Epithelial cell of proximal tubule (primary cell): ENCODE results near the gene ZP2. TPM values are rescaled to one million over a fixed set of nuclear protein-coding genes. Genes with fewer than 3 reads are reported as not detected.

Experiments
- DNase-seq: peaks from one replicate; pipeline ENCODE4 v3.0.0-alpha.2; 2011; ENCODE audit warnings: low read depth
- H3K4me3 ChIP-seq: 2 replicates; pipeline ENCODE4 v1.5.1; 2011; ENCODE audit warnings: low read depth, mild to moderate bottlenecking, low read length
- total RNA-seq: library from RNA; depleted of rRNA; stranded (reverse); fragments of >200 nt; gene quantifications from 2 replicates; pipeline ENCODE4 v1.2.3, GENCODE V29; 2015
- TF ChIP-seq, protein P1 (sequence below): conservative IDR thresholded peaks from 2 replicates; pipeline ENCODE4 v1.5.1; 2012; ENCODE audit warnings: low read depth, mild to moderate bottlenecking, low read length

Gene ZP2
- total RNA-seq, 1 donor from 2014 or later: not detected

DNA sequence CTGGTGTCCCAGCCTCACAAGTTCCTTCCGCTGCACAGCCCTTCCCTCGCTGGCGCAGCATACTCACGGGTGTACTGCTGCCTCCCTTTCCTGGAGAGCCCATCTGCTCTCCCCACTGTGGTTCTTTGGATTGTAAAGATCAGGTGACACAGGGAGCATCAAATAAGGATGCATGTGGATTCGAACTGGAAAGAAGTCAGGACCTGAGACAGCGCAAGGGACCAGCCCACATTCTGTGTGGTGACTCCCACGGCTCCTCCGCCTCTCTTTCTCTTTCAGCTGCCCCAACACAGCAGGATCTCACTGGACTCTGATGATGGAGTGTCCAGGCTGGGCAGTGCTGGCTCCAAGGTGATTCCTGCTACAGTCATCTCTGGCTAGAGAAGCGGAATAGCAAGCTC lies 44.8 kb downstream of the ZP2 start:
- DNase-seq: no peak
- H3K4me3 ChIP-seq: no peak overlapping the region
- TF ChIP-seq, protein P1, sequence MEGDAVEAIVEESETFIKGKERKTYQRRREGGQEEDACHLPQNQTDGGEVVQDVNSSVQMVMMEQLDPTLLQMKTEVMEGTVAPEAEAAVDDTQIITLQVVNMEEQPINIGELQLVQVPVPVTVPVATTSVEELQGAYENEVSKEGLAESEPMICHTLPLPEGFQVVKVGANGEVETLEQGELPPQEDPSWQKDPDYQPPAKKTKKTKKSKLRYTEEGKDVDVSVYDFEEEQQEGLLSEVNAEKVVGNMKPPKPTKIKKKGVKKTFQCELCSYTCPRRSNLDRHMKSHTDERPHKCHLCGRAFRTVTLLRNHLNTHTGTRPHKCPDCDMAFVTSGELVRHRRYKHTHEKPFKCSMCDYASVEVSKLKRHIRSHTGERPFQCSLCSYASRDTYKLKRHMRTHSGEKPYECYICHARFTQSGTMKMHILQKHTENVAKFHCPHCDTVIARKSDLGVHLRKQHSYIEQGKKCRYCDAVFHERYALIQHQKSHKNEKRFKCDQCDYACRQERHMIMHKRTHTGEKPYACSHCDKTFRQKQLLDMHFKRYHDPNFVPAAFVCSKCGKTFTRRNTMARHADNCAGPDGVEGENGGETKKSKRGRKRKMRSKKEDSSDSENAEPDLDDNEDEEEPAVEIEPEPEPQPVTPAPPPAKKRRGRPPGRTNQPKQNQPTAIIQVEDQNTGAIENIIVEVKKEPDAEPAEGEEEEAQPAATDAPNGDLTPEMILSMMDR: no peak

DNA sequence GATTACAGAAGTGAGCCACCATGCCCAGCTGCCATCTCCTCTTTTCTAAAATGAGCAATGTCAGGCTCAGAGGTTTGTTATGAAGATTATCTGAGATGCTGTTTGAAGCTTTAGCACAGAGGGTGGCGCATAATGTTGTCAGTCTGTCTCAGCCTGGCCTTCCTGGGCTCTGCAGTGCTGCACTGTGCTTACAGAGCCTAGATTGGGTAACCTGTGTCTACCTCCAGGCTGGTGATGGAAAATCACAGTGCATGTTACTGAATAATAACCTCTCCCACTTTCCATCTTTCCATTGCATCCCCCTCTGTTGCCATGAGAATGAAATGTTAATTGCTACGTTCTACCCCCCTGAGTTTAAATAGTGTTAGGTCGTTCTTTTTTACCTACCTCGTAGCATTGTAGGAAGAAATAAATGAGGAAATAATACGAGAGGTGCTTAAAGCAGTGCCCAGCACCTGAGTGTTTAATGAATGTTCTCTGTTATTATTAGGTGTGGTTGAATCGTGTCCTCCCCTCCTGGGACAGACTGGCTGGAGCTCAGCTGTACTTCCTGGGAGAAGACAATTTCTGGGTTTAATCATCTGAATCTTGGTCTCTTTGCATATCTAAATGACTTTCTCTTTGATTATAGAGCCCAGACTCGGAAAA lies 46.7 kb downstream of the ZP2 start:
- TF ChIP-seq, protein P1: no peak
- no peak overlapping the region for H3K4me3 ChIP-seq
- DNase-seq: no peak

DNA sequence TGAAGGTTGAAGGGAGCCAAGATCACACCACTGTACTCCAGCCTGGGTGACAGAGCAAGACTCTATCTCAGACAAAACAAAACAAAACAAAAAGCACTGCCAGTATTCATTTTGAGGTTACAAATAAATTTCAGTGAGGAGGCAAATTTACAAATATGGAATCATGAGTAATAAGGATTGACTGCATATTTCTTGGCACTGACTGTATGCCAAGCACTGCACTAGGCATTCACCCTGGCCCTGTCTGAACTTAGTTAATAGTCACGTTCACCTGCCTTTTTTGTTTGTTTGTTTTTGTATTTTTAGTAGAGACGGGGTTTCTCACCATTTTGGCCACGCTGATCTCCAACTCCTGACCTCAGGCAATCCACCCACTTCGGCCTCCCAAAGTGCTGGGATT lies 47.8 kb downstream of the ZP2 start:
- TF ChIP-seq, protein P1: no peak
- DNase-seq: no peak
- no peak overlapping the region for H3K4me3 ChIP-seq

DNA sequence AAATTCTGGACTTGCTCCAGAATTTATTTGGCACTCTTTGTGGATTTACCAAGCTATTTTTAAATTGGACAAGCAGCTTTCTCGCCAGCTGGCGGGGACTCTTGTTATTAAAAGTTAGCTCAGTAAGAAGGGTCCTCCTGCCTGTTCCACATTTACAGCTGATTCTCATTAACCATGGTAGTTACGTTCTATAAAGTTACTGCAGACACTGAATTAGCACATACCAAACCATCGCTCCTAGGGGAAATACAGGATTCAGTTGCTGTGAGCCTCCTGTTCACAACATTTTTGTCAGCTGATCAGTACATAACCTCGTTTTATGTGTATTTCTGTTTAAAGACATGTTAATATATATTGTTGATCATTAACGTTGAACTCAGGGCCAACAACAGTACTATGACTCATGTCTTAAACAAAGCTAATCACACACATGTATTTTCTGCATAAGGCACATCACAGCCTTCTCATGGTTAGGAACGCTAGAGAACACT lies 48.7 kb downstream of the ZP2 start:
- TF ChIP-seq, protein P1: no peak
- H3K4me3 ChIP-seq: no peak overlapping the region

DNA sequence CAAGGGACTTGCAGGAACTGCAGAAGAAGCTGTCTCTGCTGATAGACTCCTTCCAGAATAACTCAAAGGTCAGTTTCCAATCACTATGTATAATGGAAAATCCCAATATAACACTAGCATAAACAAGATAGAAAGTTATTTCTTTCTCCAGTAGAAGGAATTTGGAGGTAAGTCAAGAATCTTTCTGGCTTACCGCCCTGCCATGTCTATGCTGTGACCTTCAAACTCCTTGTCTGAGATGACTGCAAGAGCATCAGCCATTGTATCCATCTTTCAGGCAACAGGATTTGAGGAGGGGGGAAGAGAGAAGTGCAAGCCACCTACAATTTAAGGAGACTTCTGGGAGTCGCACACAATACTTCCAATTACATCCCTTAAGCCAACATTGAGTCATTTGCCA lies 50.2 kb downstream of the ZP2 start:
- DNase-seq: no peak
- TF ChIP-seq, protein P1: no peak
- H3K4me3 ChIP-seq: no peak overlapping the region

More for the DNA sequence above, 48.7 kb downstream of the ZP2 start:
- no peak for DNase-seq

DNA sequence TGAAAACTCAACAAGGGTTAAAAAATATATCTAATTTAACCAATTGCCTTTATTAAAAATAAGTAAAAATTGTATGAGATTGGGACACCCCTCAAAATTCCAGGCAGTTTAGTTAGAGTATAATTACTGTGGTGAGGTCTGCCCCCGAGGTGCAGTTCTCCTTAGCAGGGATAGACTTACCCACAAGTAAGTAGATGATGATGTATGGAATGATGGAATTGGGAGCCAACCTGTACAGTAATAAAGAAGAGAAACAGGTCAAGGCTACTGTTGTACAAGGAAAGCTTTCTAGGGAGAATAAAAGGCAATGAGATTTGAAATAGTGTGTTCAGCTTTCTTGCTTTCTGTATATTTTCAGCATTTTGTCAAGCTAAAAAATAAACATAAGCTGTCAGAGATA lies 51.1 kb downstream of the ZP2 start:
- H3K4me3 ChIP-seq: no peak overlapping the region
- no peak for DNase-seq
- TF ChIP-seq, protein P1: no peak
